Activated CD4-positive, alpha-beta T cell treated with anti-CD3 and anti-CD28 coated beads, Interleukin-2, amount 10 ng/mL, durations not matched to agents 24 days and 14 days (primary cell): ENCODE measurements around the gene DOCK4. TPM values are rescaled to one million over a fixed set of nuclear protein-coding genes. Genes with fewer than 3 reads are reported as not detected.

Experiments used
- DNase-seq: peaks from one replicate; pipeline ENCODE4 v3.0.0; 2022
- H3K27ac Mint-ChIP-seq: one replicate; pipeline ENCODE4 v1.8.0; 2022; ENCODE audit warnings: mild to moderate bottlenecking, mixed read lengths
- H3K27me3 Mint-ChIP-seq: one replicate; pipeline ENCODE4 v1.8.0; 2022; ENCODE audit warnings: mixed read lengths
- H3K36me3 Mint-ChIP-seq: one replicate; pipeline ENCODE4 v1.8.0; 2022; ENCODE audit warnings: low read depth, mild to moderate bottlenecking, mixed read lengths
- H3K4me1 Mint-ChIP-seq: one replicate; pipeline ENCODE4 v1.8.0; 2021; ENCODE audit warnings: mixed read lengths
- H3K4me3 Mint-ChIP-seq: one replicate; pipeline ENCODE4 v1.8.0; 2022; ENCODE audit warnings: mild to moderate bottlenecking, moderate library complexity, mixed read lengths
- H3K9me3 Mint-ChIP-seq: one replicate; pipeline ENCODE4 v1.8.0; 2021; ENCODE audit warnings: mixed read lengths
- intact Hi-C: fragments of 100-400 bp; cut with micrococcal nuclease; formaldehyde crosslinking; loops from one replicate; pipeline ENCODE4 v1.15.1; 2023
- total RNA-seq: library from RNA; stranded (reverse); gene quantifications from 2 replicates; pipeline ENCODE4 v1.2.3, GENCODE V29; 2022

Gene DOCK4
- total RNA-seq, 1 donor from 2014 or later, result 0.89 TPM

GRCh38 chr7:111832174-111832573, 374.0 kb downstream of the DOCK4 start:
- Mint-ChIP-seq H3K4me1 (no peaks in the 10 kb centered on the region), H3K9me3 (no peaks in the 10 kb centered on the region), H3K4me3 (no peak overlapping the region), H3K27me3 (no peaks in the 10 kb centered on the region), H3K27ac (no peak overlapping the region), H3K36me3 (no peaks in the 10 kb centered on the region)
- no peak for DNase-seq
- intact Hi-C loops, result no loop called here

DNA sequence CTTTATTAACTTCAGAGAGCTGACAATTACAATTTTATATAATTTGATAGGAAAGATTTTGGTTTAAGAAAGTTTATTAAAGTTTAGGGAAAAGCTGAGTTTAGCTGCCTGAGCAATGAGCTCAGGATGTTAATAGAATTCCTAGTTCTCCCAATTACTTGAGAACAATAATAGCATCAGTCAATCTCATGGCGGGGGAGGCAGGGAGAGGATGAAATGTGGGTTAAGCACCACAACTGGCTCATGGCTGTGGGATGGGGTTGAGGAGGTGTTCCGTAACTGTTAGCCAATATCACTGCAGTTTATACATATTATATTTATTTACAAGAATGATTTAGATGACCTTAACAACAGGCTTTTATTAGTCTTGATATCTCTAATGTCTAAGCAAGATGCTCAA, 377.0 kb downstream of the DOCK4 start:
- Mint-ChIP-seq H3K36me3 (no peaks in the 10 kb centered on the region), H3K27me3 (no peaks in the 10 kb centered on the region), H3K9me3 (no peaks in the 10 kb centered on the region), H3K4me3 (no peak overlapping the region), H3K4me1 (no peaks in the 10 kb centered on the region), H3K27ac (no peak overlapping the region)
- intact Hi-C loops, result no loop called here
- no peak for DNase-seq

DNA sequence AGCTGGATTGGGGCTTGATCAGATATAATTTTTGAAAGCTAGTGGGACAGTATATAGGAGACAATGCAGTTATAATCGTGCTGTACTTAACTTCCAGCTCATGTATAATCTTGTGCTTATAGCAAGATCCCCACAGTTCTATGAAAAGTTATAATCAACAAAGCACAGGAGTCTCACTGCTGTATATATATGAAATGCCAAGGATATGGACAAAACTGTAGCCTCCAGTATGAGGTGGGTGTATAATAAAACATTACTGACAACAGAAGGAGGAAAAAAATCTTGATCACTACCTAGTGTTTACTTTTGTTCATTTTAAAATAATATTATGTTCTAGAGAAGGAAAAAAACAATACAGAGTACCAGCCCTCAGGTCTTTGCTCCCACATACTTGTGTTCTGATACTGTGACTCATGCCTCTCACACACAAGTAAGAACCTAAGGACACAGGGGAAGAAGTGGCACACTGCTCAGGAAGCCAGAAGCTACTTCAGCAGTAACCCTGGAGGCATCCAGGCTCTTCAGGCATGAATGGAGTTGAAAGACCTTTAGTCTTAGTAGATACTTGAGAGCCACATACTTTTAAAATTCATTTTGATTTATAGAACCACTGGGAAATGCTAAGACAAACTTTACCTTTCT, 378.2 kb downstream of the DOCK4 start:
- no peaks in the 10 kb centered on the region for H3K36me3 Mint-ChIP-seq
- H3K27ac Mint-ChIP-seq, result no peak overlapping the region
- H3K4me1 Mint-ChIP-seq, result no peaks in the 10 kb centered on the region
- DNase-seq, result no peak
- H3K27me3 Mint-ChIP-seq, result no peaks in the 10 kb centered on the region
- H3K4me3 Mint-ChIP-seq, result no peak overlapping the region
- intact Hi-C loops, result no loop called here
- H3K9me3 Mint-ChIP-seq, result no peaks in the 10 kb centered on the region

DNA sequence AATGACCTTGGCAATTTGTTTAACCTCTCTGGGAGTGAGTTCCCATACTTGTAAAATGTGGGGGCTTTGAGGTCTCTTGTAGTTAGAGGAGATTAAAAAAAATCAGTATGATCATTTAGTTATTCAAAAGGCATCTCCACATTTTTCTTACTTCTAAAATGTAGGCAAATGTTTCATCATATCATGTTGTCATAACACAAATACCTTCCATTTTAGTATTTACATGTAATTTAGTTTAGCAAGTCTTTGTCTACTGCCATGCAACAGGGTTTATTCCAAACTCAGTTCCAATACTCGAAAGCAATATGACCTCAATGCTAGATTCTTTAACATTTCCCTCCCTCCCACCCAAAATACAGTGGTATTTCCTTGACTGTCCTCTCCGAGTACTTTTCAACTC, 381.2 kb downstream of the DOCK4 start:
- H3K36me3 Mint-ChIP-seq, result no peaks in the 10 kb centered on the region
- intact Hi-C loops, result no loop called here
- no peaks in the 10 kb centered on the region for H3K27me3 Mint-ChIP-seq
- no peaks in the 10 kb centered on the region for H3K4me1 Mint-ChIP-seq
- H3K4me3 Mint-ChIP-seq, result no peak overlapping the region
- DNase-seq, result no peak
- H3K9me3 Mint-ChIP-seq, result no peaks in the 10 kb centered on the region
- no peak overlapping the region for H3K27ac Mint-ChIP-seq

GRCh38 chr7:111823826-111824225, 382.4 kb downstream of the DOCK4 start:
- H3K27me3 Mint-ChIP-seq, result no peaks in the 10 kb centered on the region
- no peak overlapping the region for H3K27ac Mint-ChIP-seq
- DNase-seq, result no peak
- no peaks in the 10 kb centered on the region for H3K9me3 Mint-ChIP-seq
- H3K4me3 Mint-ChIP-seq, result no peak overlapping the region
- H3K4me1 Mint-ChIP-seq, result no peaks in the 10 kb centered on the region
- intact Hi-C loops, result no loop called here
- no peaks in the 10 kb centered on the region for H3K36me3 Mint-ChIP-seq

DNA sequence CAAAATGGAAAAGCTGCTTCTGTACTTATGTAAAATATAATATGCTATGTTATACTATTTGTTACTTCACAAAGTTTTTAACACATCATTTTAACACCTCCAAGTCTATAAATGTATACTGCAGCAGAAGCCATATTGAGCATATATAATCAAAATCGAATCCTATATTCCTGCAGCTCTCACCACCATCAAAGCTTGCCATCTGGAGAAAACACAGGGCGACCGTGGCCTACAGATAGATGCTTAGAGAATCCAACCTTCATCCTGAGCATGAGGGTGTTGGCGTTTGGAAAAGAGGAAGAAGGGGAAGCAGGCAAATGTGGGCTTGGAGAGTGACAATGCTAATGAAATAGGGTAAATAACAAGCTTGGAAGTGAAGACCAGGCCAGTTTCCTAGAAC, 385.2 kb downstream of the DOCK4 start:
- Mint-ChIP-seq H3K27me3 (no peaks in the 10 kb centered on the region), H3K4me1 (no peaks in the 10 kb centered on the region), H3K27ac (no peak overlapping the region), H3K9me3 (no peaks in the 10 kb centered on the region), H3K36me3 (no peaks in the 10 kb centered on the region), H3K4me3 (no peak overlapping the region)
- intact Hi-C loops, result no loop called here
- no peak for DNase-seq

- Mint-ChIP-seq H3K27me3 (no peaks in the 10 kb centered on the region), H3K9me3 (no peaks in the 10 kb centered on the region), H3K27ac (no peak overlapping the region), H3K36me3 (no peaks in the 10 kb centered on the region), H3K4me1 (no peaks in the 10 kb centered on the region), H3K4me3 (no peak overlapping the region)
- intact Hi-C loops, result no loop called here
- DNase-seq, result no peak
These were observed 385.6 kb downstream of the DOCK4 start for GRCh38 chr7:111820621-111821020.

DNA sequence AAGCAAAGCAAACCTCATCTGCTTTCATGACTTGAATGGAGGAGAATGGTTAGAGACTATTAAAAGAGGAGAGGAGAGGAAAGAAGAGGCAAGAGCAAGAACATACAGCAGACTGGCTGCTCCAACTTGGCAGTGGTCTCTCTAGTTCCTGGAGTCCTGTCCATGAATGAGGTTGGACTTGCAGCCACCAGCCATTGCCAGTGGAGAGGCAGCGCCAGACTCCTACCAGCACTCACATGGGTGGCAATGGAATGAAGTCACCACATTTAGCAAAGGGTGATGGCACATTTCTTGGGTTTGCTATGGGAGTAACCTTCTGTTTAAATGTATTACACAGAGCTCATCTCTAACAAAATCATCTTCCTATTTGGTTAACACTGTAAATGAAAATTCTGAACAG, 386.1 kb downstream of the DOCK4 start:
- intact Hi-C loops, result no loop called here
- H3K4me3 Mint-ChIP-seq, result no peak overlapping the region

DNA sequence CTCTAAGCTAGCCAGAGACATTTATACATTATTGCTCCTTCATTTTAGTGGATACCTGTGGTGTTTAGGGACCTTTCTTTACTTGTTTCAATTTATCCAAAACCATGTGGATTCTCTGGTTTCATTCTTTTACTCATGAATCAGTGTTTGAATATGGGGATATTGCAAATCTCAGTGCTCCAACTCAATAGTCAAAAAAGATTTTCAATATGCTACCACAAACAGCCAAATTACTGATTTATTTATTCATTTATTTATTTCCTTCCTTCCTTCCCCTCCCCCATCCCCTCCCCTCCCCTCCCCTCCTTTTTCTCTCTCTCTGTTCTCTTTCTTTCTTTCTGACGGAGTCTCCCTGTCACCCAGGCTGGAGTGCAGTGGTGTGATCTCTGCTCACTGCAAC, 390.8 kb downstream of the DOCK4 start:
- H3K4me3 Mint-ChIP-seq, result no peak overlapping the region
- H3K4me1 Mint-ChIP-seq, result no peaks in the 10 kb centered on the region
- H3K27ac Mint-ChIP-seq, result no peak overlapping the region
- H3K9me3 Mint-ChIP-seq, result no peaks in the 10 kb centered on the region
- no peak for DNase-seq
- no peaks in the 10 kb centered on the region for H3K36me3 Mint-ChIP-seq
- intact Hi-C loops, result no loop called here
- no peaks in the 10 kb centered on the region for H3K27me3 Mint-ChIP-seq

More for the DNA sequence above, 386.1 kb downstream of the DOCK4 start:
- H3K9me3 Mint-ChIP-seq, result no peaks in the 10 kb centered on the region
- no peak overlapping the region for H3K27ac Mint-ChIP-seq
- no peak for DNase-seq
- H3K4me1 Mint-ChIP-seq, result no peaks in the 10 kb centered on the region
- no peaks in the 10 kb centered on the region for H3K27me3 Mint-ChIP-seq
- H3K36me3 Mint-ChIP-seq, result no peaks in the 10 kb centered on the region

- Mint-ChIP-seq H3K27me3 (no peaks in the 10 kb centered on the region), H3K4me3 (no peak overlapping the region), H3K4me1 (no peaks in the 10 kb centered on the region), H3K9me3 (no peaks in the 10 kb centered on the region), H3K36me3 (no peaks in the 10 kb centered on the region), H3K27ac (no peak overlapping the region)
- intact Hi-C loops, result no loop called here
- no peak for DNase-seq
These were observed 392.9 kb downstream of the DOCK4 start for GRCh38 chr7:111813306-111813705.

- no peaks in the 10 kb centered on the region for H3K27me3 Mint-ChIP-seq
- no peak overlapping the region for H3K27ac Mint-ChIP-seq
- H3K36me3 Mint-ChIP-seq, result no peaks in the 10 kb centered on the region
- no peaks in the 10 kb centered on the region for H3K4me1 Mint-ChIP-seq
- DNase-seq, result no peak
- no peaks in the 10 kb centered on the region for H3K9me3 Mint-ChIP-seq
- H3K4me3 Mint-ChIP-seq, result no peak overlapping the region
- intact Hi-C loops, result no loop called here
These were observed 400.0 kb downstream of the DOCK4 start for GRCh38 chr7:111806232-111806631.

GRCh38 chr7:111803015-111803758, 403.0 kb downstream of the DOCK4 start:
- no peaks in the 10 kb centered on the region for H3K36me3 Mint-ChIP-seq
- DNase-seq, result no peak
- no peak overlapping the region for H3K27ac Mint-ChIP-seq
- no peak overlapping the region for H3K4me3 Mint-ChIP-seq
- H3K27me3 Mint-ChIP-seq, result no peaks in the 10 kb centered on the region
- no peaks in the 10 kb centered on the region for H3K4me1 Mint-ChIP-seq
- intact Hi-C loops, result no loop called here
- H3K9me3 Mint-ChIP-seq, result peaks cover 5% of the 10 kb centered on the region

GRCh38 chr7:111802194-111802772, 403.9 kb downstream of the DOCK4 start:
- Mint-ChIP-seq H3K9me3 (peaks cover 5% of the 10 kb centered on the region), H3K27ac (no peak overlapping the region), H3K36me3 (no peaks in the 10 kb centered on the region), H3K4me3 (no peak overlapping the region), H3K4me1 (no peaks in the 10 kb centered on the region), H3K27me3 (no peaks in the 10 kb centered on the region)
- intact Hi-C loops, result no loop called here
- DNase-seq, result no peak

DNA sequence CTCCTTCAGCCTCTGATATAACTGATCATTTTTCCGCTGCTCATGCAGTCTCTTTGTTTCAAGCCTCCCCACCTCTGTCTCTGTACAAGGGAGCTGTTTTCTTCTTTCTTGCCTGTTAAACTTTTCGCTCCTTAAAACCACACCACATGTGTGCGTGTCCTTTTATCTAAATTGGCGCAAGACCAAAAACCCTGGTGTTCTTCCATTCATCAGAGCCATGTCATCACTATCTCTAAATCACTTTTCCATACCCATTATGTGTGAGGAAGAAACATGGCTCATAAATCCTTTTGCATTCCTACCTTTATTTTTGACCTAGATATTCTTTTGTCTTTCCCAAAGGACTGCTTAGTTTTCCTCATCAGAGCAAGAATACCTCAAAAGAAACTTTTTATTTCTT, 404.9 kb downstream of the DOCK4 start:
- no peaks in the 10 kb centered on the region for H3K36me3 Mint-ChIP-seq
- peaks cover 5% of the 10 kb centered on the region for H3K9me3 Mint-ChIP-seq
- H3K27me3 Mint-ChIP-seq, result no peaks in the 10 kb centered on the region
- no peaks in the 10 kb centered on the region for H3K4me1 Mint-ChIP-seq
- H3K27ac Mint-ChIP-seq, result no peak overlapping the region
- intact Hi-C loops, result no loop called here
- no peak for DNase-seq
- H3K4me3 Mint-ChIP-seq, result no peak overlapping the region
